HepG2 (cell line): ENCODE measurements around the gene METTL23. TPM values are rescaled to one million over a fixed set of nuclear protein-coding genes. Genes with fewer than 3 reads are reported as not detected.

Experiments
- BRD4 ChIP-seq: sonication (generic); formaldehyde crosslinking; IDR thresholded peaks from 2 replicates; pipeline ENCODE4 v1.4.0; 2020; ENCODE audit warnings: missing genetic modification reagents
- CC2D1A ChIP-seq: sonication (generic); formaldehyde crosslinking; IDR thresholded peaks from 2 replicates; pipeline ENCODE4 v1.8.1; 2023; ENCODE audit warnings: mild to moderate bottlenecking, missing genetic modification reagents
- CHCHD3 ChIP-seq: sonication (generic); formaldehyde crosslinking; IDR thresholded peaks from 2 replicates; pipeline ENCODE4 v1.8.0; 2022; ENCODE audit warnings: mild to moderate bottlenecking, missing genetic modification reagents, moderate library complexity
- HNRNPLL ChIP-seq: fragments of 200-400 bp; formaldehyde crosslinking; IDR thresholded peaks from 2 replicates; pipeline ENCODE4 v1.6.1; 2017; ENCODE audit warnings: mild to moderate bottlenecking, low read depth, low read length; ENCODE audit not compliant: poor library complexity, severe bottlenecking
- MTF2 ChIP-seq: sonication (generic); formaldehyde crosslinking; IDR thresholded peaks from 2 replicates; pipeline ENCODE4 v1.5.0; 2020; ENCODE audit warnings: missing genetic modification reagents, borderline replicate concordance
- PTBP1 ChIP-seq: fragments of 200-400 bp; formaldehyde crosslinking; IDR thresholded peaks from 2 replicates; pipeline ENCODE4 v1.6.1; 2018; ENCODE audit warnings: low read length, low read depth; ENCODE audit not compliant: poor library complexity, severe bottlenecking
- RFX1 ChIP-seq: fragments of 450-650 bp; IDR thresholded peaks from 2 replicates; pipeline ENCODE4 v1.6.1; 2017
- RNF2 ChIP-seq: fragments of 450-650 bp; conservative IDR thresholded peaks from 2 replicates; pipeline ENCODE4 v1.6.1; 2016; ENCODE audit warnings: low read depth
- SP4 ChIP-seq: sonication (generic); formaldehyde crosslinking; IDR thresholded peaks from 2 replicates; pipeline ENCODE4 v1.8.1; 2023; ENCODE audit warnings: mild to moderate bottlenecking, missing genetic modification reagents
- TSC22D2 ChIP-seq: sonication (generic); formaldehyde crosslinking; IDR thresholded peaks from 2 replicates; pipeline ENCODE4 v1.5.1; 2020; ENCODE audit warnings: missing genetic modification reagents, mild to moderate bottlenecking, borderline replicate concordance
- ZBTB8A ChIP-seq: sonication (generic); formaldehyde crosslinking; IDR thresholded peaks from 2 replicates; pipeline ENCODE4 v1.4.0; 2020; ENCODE audit warnings: mild to moderate bottlenecking, low read depth, missing genetic modification reagents, borderline replicate concordance
- ZMAT3 ChIP-seq: sonication (generic); formaldehyde crosslinking; conservative IDR thresholded peaks from 2 replicates; pipeline ENCODE4 v1.7.0; 2021; ENCODE audit warnings: missing genetic modification reagents
- ZNF451 ChIP-seq: sonication (generic); formaldehyde crosslinking; IDR thresholded peaks from 2 replicates; pipeline ENCODE4 v1.5.0; 2020; ENCODE audit warnings: mild to moderate bottlenecking, missing genetic modification reagents
- ZNF589 ChIP-seq: sonication (generic); formaldehyde crosslinking; conservative IDR thresholded peaks from 2 replicates; pipeline ENCODE4 v1.8.0; 2022; ENCODE audit warnings: mild to moderate bottlenecking, moderate library complexity, missing genetic modification reagents
- ZNF703 ChIP-seq: sonication (generic); formaldehyde crosslinking; IDR thresholded peaks from 2 replicates; pipeline ENCODE4 v1.5.1; 2020; ENCODE audit warnings: missing genetic modification reagents, mild to moderate bottlenecking, moderate library complexity, borderline replicate concordance
- ZNF777 ChIP-seq: sonication (generic); formaldehyde crosslinking; IDR thresholded peaks from 2 replicates; pipeline ENCODE4 v1.4.0; 2020; ENCODE audit warnings: missing genetic modification reagents
- ZNF788 ChIP-seq: sonication (generic); formaldehyde crosslinking; IDR thresholded peaks from 2 replicates; pipeline ENCODE4 v1.5.0; 2020; ENCODE audit warnings: mild to moderate bottlenecking, missing genetic modification reagents, borderline replicate concordance
- polyA plus RNA-seq, 8 experiments: library from polyadenylated mRNA; depleted of rRNA in 3 of 8; stranded (reverse) in 7 of 8; unstranded in 1 of 8; fragments of >200 nt; fragmentation: Illumina TruSeq in 4 of 8; extraction: Trizol in 4 of 8; gene quantifications; 2 replicates each; pipeline versions ENCODE4 v1.2.1 to v1.2.3, GENCODE V29; 2011 to 2016; ENCODE audit warnings: low read depth in 4 of 8, missing spikeins in 1 of 8, mixed read lengths in 1 of 8; ENCODE audit not compliant: insufficient read depth in 1 of 8
- total RNA-seq, 5 experiments: library from RNA; depleted of rRNA; stranded (reverse); fragments of >200 nt; fragmentation: Illumina TruSeq; extraction: Trizol; gene quantifications; 2 replicates each; pipeline ENCODE4 v1.2.3, GENCODE V29; 2016; ENCODE audit warnings: low read depth in 1 of 5
- TF ChIP-seq, protein P1 (sequence below): sonication (generic); formaldehyde crosslinking; IDR thresholded peaks from 2 replicates; pipeline ENCODE4 v1.8.0; 2022; ENCODE audit warnings: low read depth, missing genetic modification reagents
- TF ChIP-seq, protein P2 (sequence below): sonication (generic); formaldehyde crosslinking; IDR thresholded peaks from 2 replicates; pipeline ENCODE4 v1.4.0; 2020; ENCODE audit warnings: missing genetic modification reagents
- TF ChIP-seq, protein P3 (sequence below): sonication (generic); formaldehyde crosslinking; IDR thresholded peaks from 2 replicates; pipeline ENCODE4 v1.8.0; 2022; ENCODE audit warnings: missing genetic modification reagents, mild to moderate bottlenecking, moderate library complexity, borderline replicate concordance

Gene METTL23
- total and polyA plus RNA-seq, 2 of the 13 experiments (the other 11 are each of a cell fraction or from before 2014, with no cell fraction given), result 39.9 to 104 TPM

DNA sequence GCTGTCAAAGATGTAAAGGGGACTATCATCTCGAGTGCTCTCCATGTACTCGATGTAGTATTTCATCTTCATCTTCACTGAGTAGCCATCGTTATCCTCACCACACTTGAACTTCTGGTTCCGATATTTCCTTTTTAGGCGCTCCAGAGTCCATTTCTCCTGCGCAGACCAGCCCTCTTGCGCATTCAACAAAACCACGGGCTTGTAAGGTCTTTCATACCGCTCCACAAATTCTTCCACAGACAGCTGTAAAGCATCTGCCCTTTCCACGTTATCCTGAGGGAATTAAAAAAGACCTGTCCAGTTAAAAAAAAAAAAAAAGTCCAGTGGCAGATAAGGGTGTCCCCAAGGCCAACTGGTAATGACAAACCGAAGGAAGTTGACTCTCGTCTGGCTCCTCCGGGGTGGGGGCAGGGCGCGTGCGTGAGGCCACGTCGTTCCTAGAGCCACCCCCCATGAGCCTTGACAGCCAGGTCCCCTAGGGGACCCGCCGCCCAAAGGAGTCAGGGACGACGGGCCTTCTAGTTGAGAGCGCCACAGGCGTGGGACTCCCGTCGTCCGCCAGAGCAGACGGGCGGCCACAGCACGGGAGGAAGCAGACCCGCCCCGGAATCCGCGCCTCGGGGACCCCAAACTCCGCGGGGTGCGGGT is 934 bp upstream of the METTL23 start (continued):
- TF ChIP-seq, protein P1, sequence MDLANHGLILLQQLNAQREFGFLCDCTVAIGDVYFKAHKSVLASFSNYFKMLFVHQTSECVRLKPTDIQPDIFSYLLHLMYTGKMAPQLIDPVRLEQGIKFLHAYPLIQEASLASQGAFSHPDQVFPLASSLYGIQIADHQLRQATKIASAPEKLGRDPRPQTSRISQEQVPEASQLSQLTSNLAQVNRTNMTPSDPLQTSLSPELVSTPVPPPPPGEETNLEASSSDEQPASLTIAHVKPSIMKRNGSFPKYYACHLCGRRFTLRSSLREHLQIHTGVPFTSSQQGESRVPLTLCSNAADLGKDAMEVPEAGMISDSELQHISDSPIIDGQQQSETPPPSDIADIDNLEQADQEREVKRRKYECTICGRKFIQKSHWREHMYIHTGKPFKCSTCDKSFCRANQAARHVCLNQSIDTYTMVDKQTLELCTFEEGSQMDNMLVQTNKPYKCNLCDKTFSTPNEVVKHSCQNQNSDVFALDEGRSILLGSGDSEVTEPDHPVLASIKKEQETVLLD, result no peak; the same call in 1 of the 2 replicates
- TF ChIP-seq TSC22D2 (CRISPR knock-in tag), result no peak
- no peak for TF ChIP-seq ZNF788 (CRISPR knock-in tag)
- TF ChIP-seq ZMAT3 (CRISPR knock-in tag), result 0 out of 2 replicates have a peak, but pooled peaks have one; percentile 18
- TF ChIP-seq, protein P2, sequence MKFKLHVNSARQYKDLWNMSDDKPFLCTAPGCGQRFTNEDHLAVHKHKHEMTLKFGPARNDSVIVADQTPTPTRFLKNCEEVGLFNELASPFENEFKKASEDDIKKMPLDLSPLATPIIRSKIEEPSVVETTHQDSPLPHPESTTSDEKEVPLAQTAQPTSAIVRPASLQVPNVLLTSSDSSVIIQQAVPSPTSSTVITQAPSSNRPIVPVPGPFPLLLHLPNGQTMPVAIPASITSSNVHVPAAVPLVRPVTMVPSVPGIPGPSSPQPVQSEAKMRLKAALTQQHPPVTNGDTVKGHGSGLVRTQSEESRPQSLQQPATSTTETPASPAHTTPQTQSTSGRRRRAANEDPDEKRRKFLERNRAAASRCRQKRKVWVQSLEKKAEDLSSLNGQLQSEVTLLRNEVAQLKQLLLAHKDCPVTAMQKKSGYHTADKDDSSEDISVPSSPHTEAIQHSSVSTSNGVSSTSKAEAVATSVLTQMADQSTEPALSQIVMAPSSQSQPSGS (CRISPR knock-in tag), result no peak; the same call in 1 of the 2 replicates
- no peak for TF ChIP-seq BRD4
- no peak; the same call in 1 of the 2 replicates for TF ChIP-seq SP4 (CRISPR knock-in tag)
- no peak for TF ChIP-seq ZBTB8A (CRISPR knock-in tag)
- TF ChIP-seq RNF2, result no peak
- peak; percentile 81; the same call in 1 of the 2 replicates for TF ChIP-seq ZNF703 (CRISPR knock-in tag)
- peak; percentile 71; the same call in 1 of the 2 replicates for TF ChIP-seq ZNF451 (CRISPR knock-in tag)
- no peak for TF ChIP-seq ZNF589 (CRISPR knock-in tag)
- no peak for TF ChIP-seq CHCHD3 (CRISPR knock-in tag)
- no peak for TF ChIP-seq HNRNPLL
- TF ChIP-seq ZNF777 (CRISPR knock-in tag), result no peak; the same call in none of the 2 replicates
- TF ChIP-seq, protein P3, sequence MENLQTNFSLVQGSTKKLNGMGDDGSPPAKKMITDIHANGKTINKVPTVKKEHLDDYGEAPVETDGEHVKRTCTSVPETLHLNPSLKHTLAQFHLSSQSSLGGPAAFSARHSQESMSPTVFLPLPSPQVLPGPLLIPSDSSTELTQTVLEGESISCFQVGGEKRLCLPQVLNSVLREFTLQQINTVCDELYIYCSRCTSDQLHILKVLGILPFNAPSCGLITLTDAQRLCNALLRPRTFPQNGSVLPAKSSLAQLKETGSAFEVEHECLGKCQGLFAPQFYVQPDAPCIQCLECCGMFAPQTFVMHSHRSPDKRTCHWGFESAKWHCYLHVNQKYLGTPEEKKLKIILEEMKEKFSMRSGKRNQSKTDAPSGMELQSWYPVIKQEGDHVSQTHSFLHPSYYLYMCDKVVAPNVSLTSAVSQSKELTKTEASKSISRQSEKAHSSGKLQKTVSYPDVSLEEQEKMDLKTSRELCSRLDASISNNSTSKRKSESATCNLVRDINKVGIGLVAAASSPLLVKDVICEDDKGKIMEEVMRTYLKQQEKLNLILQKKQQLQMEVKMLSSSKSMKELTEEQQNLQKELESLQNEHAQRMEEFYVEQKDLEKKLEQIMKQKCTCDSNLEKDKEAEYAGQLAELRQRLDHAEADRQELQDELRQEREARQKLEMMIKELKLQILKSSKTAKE (CRISPR knock-in tag), result peak; percentile 48; the same call in 1 of the 2 replicates
- no peak for TF ChIP-seq CC2D1A (CRISPR knock-in tag)
- no peak for TF ChIP-seq RFX1
- TF ChIP-seq PTBP1, result no peak
- TF ChIP-seq MTF2 (CRISPR knock-in tag), result no peak
